ENCODE data around the gene CDCA7L. TPM values are rescaled to one million over a fixed set of nuclear protein-coding genes. Genes with fewer than 3 reads are reported as not detected.
"Not testable (repeated sequence)": the region's sequence is repeated elsewhere in the genome, so short reads cannot be mapped to it uniquely, and the experiment has no call there.

Gene CDCA7L
- total RNA-seq, 1 donor from 2014 or later: 12.0 TPM

GRCh38 chr7:21944616-21945453 is 864 bp downstream of the CDCA7L start:
- peak; percentile 51 for DNase-seq (ENCODE audit: low spot score)

GRCh38 chr7:21943436-21943835 is 2.3 kb downstream of the CDCA7L start:
- no peak for DNase-seq (ENCODE audit: low spot score)

GRCh38 chr7:21942955-21943354 is 2.7 kb downstream of the CDCA7L start:
- no peak for DNase-seq (ENCODE audit: low spot score)

GRCh38 chr7:21941611-21942141 is 4.0 kb downstream of the CDCA7L start:
- no peak for DNase-seq (ENCODE audit: low spot score)

- no peak for DNase-seq (ENCODE audit: low spot score)
Measured at GRCh38 chr7:21939858-21940372, 5.8 kb downstream of the CDCA7L start.

- no peak for DNase-seq (ENCODE audit: low spot score)
Measured at GRCh38 chr7:21939136-21939857, 6.4 kb downstream of the CDCA7L start.

GRCh38 chr7:21938463-21938862 is 7.2 kb downstream of the CDCA7L start:
- DNase-seq (ENCODE audit: low spot score): no peak

GRCh38 chr7:21934808-21935207 is 10.9 kb downstream of the CDCA7L start:
- DNase-seq (ENCODE audit: low spot score): no peak

- not testable (repeated sequence) for DNase-seq (ENCODE audit: low spot score)
Measured at GRCh38 chr7:21933293-21933692, 12.4 kb downstream of the CDCA7L start.

GRCh38 chr7:21927693-21928092 is 18.0 kb downstream of the CDCA7L start:
- DNase-seq (ENCODE audit: low spot score): no peak

- no peak for DNase-seq (ENCODE audit: low spot score)
Measured at GRCh38 chr7:21926448-21926847, 19.3 kb downstream of the CDCA7L start.

- DNase-seq (ENCODE audit: low spot score): no peak
Measured at GRCh38 chr7:21923658-21924057, 22.0 kb downstream of the CDCA7L start.

GRCh38 chr7:21922605-21923004 is 23.1 kb downstream of the CDCA7L start:
- DNase-seq (ENCODE audit: low spot score): no peak

- DNase-seq (ENCODE audit: low spot score): no peak
Measured at GRCh38 chr7:21920936-21921335, 24.8 kb downstream of the CDCA7L start.

- DNase-seq (ENCODE audit: low spot score): no peak
Measured at GRCh38 chr7:21918216-21918615, 27.5 kb downstream of the CDCA7L start.

GRCh38 chr7:21916629-21917028 is 29.1 kb downstream of the CDCA7L start:
- DNase-seq (ENCODE audit: low spot score): no peak

GRCh38 chr7:21916176-21916575 is 29.5 kb downstream of the CDCA7L start:
- DNase-seq (ENCODE audit: low spot score): no peak

GRCh38 chr7:21915140-21915539 is 30.6 kb downstream of the CDCA7L start:
- no peak for DNase-seq (ENCODE audit: low spot score)

GRCh38 chr7:21914671-21915070 is 31.0 kb downstream of the CDCA7L start:
- no peak for DNase-seq (ENCODE audit: low spot score)

- no peak for DNase-seq (ENCODE audit: low spot score)
Measured at GRCh38 chr7:21912931-21913780, 32.5 kb downstream of the CDCA7L start.

- no peak for DNase-seq (ENCODE audit: low spot score)
Measured at GRCh38 chr7:21912305-21912704, 33.4 kb downstream of the CDCA7L start.

Data from ureter (tissue), 1 donor.